Measurements from ENCODE around the gene LTF.

DNA sequence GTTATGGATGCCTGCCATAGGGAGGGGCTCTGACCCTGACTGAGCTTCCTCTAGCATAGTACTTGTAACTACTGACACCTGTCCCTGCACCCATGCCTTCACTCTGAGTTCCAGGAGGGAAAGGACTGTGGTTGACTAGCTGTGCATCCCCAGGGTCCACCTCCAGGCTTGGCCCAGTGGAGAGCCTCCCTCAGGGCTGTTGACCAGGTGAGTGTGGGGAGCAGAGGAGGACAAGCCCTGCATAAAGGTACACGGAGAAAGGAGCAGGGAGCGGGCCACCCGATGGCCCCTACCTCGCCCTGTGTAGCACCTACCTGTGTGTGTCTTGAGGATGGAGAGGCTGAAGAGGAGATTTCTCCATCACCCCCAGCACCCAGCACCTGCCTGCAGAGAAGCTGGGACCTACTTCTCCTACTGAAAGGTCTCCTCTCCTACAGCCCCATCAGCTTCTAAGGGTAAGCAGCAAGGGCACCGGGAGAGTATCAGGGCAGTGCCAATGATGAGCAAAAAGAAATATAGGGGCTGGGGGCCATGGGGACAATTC is 6.7 kb upstream of the LTF start:
- TF ChIP-seq, protein P1, sequence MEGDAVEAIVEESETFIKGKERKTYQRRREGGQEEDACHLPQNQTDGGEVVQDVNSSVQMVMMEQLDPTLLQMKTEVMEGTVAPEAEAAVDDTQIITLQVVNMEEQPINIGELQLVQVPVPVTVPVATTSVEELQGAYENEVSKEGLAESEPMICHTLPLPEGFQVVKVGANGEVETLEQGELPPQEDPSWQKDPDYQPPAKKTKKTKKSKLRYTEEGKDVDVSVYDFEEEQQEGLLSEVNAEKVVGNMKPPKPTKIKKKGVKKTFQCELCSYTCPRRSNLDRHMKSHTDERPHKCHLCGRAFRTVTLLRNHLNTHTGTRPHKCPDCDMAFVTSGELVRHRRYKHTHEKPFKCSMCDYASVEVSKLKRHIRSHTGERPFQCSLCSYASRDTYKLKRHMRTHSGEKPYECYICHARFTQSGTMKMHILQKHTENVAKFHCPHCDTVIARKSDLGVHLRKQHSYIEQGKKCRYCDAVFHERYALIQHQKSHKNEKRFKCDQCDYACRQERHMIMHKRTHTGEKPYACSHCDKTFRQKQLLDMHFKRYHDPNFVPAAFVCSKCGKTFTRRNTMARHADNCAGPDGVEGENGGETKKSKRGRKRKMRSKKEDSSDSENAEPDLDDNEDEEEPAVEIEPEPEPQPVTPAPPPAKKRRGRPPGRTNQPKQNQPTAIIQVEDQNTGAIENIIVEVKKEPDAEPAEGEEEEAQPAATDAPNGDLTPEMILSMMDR (IDR thresholded peaks at IDR 0.05) = no peak
- TF ChIP-seq EZH2 (IDR thresholded peaks at IDR 0.05; ENCODE audit: borderline replicate concordance, insufficient read depth, low read depth, low read length, poor library complexity, severe bottlenecking) = no peak
